ENCODE measurements around the gene OR5M3. TPM values are rescaled to one million over a fixed set of nuclear protein-coding genes. Genes with fewer than 3 reads are reported as not detected.

The OR5M3 gene
- total RNA-seq (2014; rRNA removed; shearing (Covaris generic)): not detected in 2 replicates

DNA sequence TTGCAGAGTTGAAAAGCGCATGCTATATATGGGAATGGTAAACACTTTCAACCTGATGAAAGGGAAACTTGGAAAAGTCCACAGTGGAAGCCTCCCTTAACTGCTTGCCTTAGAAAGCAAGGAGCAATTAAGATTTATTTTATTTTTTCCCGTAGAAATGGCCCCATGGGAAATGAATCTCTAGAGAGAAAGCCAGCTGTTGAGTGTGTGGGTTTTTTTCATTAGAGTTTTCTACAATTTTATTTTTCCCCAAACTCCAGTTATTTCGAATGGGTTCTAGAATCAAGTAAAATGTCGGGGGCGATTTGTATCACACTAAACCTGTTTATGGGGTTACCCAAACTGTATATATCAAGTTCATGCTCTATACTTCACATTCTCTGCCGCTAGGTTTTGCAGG lies at the start of gene OR5M3:
Gene OR5M3 (minus strand): TSS at position 101 of the 400 bp plus-strand sequence. CDS start 2,855 bp downstream, outside the sequence.

GRCh38 chr11:56491270-56491669 lies 18.1 kb upstream of the OR5M3 start, which contains the start of gene OR5M8:
OR5M8 (minus strand) TSS chr11:56491370; CDS start chr11:56491370, 0 bp downstream.

Other genes with a start within 250 kb of the OR5M3 start
- gene OR5T2, start 239.1 kb downstream of the OR5M3 start, total RNA-seq (2014; rRNA removed; shearing (Covaris generic)): not detected in 2 replicates
- gene OR5T3, start 221.1 kb downstream of the OR5M3 start, total RNA-seq (2014; rRNA removed; shearing (Covaris generic)): not detected in 2 replicates
- not detected in 2 replicates for gene OR5T1, start 199.2 kb downstream of the OR5M3 start, total RNA-seq (2014; rRNA removed; shearing (Covaris generic))
- gene OR8H1, start 181.1 kb downstream of the OR5M3 start, total RNA-seq (2014; rRNA removed; shearing (Covaris generic)): not detected in 2 replicates
- gene OR8K3, start 158.2 kb downstream of the OR5M3 start, total RNA-seq (2014; rRNA removed; shearing (Covaris generic)): not detected in 2 replicates
- not detected in 2 replicates for gene OR8K1, start 127.3 kb downstream of the OR5M3 start, total RNA-seq (2014; rRNA removed; shearing (Covaris generic))
- not detected in 2 replicates for gene OR8J1, start 119.1 kb downstream of the OR5M3 start, total RNA-seq (2014; rRNA removed; shearing (Covaris generic))
- gene OR8U1, start 97.7 kb downstream of the OR5M3 start, total RNA-seq (2014; rRNA removed; shearing (Covaris generic)): not detected in 2 replicates
- not detected in 2 replicates for gene OR5AL1, start 60.7 kb downstream of the OR5M3 start, total RNA-seq (2014; rRNA removed; shearing (Covaris generic))
- not detected in 2 replicates for gene OR5M8, start 18.0 kb upstream of the OR5M3 start, total RNA-seq (2014; rRNA removed; shearing (Covaris generic))
- gene OR5M11, start 69.9 kb upstream of the OR5M3 start, total RNA-seq (2014; rRNA removed; shearing (Covaris generic)): not detected in 2 replicates
- gene OR5M10, start 104.4 kb upstream of the OR5M3 start, total RNA-seq (2014; rRNA removed; shearing (Covaris generic)): not detected in 2 replicates
- gene OR5M1, start 141.5 kb upstream of the OR5M3 start, total RNA-seq (2014; rRNA removed; shearing (Covaris generic)): not detected in 2 replicates
- not detected in 2 replicates for gene OR5AP2, start 169.1 kb upstream of the OR5M3 start, total RNA-seq (2014; rRNA removed; shearing (Covaris generic))
- not detected in 2 replicates for gene OR5AR1, start 190.3 kb upstream of the OR5M3 start, total RNA-seq (2014; rRNA removed; shearing (Covaris generic))
- not detected in 2 replicates for gene OR9G1, start 225.7 kb upstream of the OR5M3 start, total RNA-seq (2014; rRNA removed; shearing (Covaris generic))